ENCODE measurements around the gene ABCA2.

The ABCA2 gene, protein sequence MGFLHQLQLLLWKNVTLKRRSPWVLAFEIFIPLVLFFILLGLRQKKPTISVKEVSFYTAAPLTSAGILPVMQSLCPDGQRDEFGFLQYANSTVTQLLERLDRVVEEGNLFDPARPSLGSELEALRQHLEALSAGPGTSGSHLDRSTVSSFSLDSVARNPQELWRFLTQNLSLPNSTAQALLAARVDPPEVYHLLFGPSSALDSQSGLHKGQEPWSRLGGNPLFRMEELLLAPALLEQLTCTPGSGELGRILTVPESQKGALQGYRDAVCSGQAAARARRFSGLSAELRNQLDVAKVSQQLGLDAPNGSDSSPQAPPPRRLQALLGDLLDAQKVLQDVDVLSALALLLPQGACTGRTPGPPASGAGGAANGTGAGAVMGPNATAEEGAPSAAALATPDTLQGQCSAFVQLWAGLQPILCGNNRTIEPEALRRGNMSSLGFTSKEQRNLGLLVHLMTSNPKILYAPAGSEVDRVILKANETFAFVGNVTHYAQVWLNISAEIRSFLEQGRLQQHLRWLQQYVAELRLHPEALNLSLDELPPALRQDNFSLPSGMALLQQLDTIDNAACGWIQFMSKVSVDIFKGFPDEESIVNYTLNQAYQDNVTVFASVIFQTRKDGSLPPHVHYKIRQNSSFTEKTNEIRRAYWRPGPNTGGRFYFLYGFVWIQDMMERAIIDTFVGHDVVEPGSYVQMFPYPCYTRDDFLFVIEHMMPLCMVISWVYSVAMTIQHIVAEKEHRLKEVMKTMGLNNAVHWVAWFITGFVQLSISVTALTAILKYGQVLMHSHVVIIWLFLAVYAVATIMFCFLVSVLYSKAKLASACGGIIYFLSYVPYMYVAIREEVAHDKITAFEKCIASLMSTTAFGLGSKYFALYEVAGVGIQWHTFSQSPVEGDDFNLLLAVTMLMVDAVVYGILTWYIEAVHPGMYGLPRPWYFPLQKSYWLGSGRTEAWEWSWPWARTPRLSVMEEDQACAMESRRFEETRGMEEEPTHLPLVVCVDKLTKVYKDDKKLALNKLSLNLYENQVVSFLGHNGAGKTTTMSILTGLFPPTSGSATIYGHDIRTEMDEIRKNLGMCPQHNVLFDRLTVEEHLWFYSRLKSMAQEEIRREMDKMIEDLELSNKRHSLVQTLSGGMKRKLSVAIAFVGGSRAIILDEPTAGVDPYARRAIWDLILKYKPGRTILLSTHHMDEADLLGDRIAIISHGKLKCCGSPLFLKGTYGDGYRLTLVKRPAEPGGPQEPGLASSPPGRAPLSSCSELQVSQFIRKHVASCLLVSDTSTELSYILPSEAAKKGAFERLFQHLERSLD (N-terminal part only)

DNA sequence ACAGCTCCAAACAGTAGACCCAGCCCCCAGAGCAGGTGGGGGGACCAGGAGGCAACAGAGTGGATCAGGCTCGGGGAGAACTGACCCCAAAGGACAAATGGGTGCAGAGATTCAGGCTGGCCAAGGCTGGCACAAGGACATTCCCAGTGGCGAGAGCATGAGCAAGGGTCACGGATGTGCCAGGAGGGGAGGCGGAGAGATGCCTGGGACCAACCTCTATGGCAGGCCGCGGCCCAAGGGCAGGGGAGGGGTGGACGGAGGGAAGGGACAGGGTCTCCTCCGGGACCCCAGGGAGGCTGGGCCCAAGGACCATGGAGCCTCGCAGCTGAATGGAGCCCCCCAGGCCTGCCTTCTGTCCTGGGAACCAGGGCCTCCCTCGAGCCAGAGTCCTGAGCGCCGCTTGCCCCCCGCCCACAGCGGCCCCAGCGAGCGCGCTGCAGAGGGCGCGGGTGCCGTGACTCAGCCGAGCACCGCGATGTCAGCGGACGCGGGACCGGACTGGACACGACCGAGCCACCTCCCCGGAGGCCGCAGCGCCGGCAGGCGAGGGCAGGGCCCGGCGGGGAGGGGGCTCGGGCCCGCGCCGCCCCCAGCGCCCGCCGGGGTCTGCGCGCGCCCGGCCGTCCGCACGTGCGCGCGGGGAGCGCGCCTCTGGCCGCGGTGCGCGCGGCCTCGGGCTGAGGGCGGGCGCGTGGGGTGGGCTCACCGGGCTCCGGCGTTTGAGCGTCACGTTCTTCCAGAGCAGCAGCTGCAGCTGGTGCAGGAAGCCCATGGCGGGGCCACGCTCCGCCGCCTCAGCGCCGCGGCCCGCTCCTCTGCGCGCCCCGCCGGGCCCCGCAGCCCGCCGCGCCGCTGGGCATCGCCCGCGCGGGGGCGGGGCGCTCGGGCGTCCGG, at the start of gene ABCA2:
TSS of gene ABCA2 (minus strand) at position 869 of the 894 bp plus-strand sequence. CDS start at position 772, 97 bp downstream.
- peak within 1 kb of the TSS; percentile 46 for H3K4me3 ChIP-seq (ENCODE audit: low read depth, low read length)
- no peak for DNase-seq (ENCODE audit: low read depth)
- TF ChIP-seq, protein P1, sequence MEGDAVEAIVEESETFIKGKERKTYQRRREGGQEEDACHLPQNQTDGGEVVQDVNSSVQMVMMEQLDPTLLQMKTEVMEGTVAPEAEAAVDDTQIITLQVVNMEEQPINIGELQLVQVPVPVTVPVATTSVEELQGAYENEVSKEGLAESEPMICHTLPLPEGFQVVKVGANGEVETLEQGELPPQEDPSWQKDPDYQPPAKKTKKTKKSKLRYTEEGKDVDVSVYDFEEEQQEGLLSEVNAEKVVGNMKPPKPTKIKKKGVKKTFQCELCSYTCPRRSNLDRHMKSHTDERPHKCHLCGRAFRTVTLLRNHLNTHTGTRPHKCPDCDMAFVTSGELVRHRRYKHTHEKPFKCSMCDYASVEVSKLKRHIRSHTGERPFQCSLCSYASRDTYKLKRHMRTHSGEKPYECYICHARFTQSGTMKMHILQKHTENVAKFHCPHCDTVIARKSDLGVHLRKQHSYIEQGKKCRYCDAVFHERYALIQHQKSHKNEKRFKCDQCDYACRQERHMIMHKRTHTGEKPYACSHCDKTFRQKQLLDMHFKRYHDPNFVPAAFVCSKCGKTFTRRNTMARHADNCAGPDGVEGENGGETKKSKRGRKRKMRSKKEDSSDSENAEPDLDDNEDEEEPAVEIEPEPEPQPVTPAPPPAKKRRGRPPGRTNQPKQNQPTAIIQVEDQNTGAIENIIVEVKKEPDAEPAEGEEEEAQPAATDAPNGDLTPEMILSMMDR (IDR thresholded peaks at IDR 0.05; ENCODE audit: low read depth, low read length, missing control alignments) = no peak

DNA sequence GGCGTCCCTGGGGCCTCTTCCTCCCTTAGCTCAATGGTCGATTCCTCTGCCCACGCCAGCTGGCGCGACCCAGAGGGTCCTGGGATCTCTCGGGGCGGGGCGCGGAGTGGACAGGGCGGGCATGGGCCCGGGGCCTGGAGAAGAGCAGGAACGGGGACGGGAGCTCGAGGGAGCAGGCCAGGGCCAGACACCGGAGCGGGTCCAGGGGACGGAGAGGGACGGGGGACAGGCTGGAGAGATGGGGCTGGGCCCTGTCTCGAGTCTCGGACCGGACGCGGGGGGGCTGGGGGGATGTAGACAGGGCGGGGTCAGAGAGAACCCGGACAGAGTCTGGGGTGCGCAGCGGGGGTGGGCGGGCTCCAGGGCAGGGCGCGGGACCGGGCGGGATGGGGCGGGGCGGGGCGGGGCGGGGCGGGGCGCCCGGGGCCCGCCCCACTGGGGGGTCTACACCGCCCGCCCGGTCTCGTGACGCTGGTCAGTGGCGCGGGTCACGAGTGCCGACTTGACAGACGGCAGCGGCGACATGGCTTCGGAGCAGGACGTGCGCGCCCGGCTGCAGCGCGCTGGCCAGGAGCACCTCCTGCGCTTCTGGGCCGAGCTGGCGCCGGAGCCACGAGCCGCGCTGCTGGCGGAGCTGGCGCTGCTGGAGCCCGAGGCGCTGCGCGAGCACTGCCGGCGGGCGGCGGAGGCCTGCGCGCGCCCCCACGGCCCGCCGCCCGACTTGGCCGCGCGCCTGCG, 49.1 kb upstream of the ABCA2 start, which contains the start of gene UAP1L1:
TSS of gene UAP1L1 (plus strand) at position 508 of the 738 bp plus-strand sequence. CDS start at position 524, 16 bp downstream.
- TF ChIP-seq, protein P1 (IDR thresholded peaks at IDR 0.05; ENCODE audit: low read depth, low read length, missing control alignments) = no peak
- H3K4me3 ChIP-seq (ENCODE audit: low read depth, low read length) = peak within 1 kb of the TSS; percentile 86
- DNase-seq (ENCODE audit: low read depth) = no peak

DNA sequence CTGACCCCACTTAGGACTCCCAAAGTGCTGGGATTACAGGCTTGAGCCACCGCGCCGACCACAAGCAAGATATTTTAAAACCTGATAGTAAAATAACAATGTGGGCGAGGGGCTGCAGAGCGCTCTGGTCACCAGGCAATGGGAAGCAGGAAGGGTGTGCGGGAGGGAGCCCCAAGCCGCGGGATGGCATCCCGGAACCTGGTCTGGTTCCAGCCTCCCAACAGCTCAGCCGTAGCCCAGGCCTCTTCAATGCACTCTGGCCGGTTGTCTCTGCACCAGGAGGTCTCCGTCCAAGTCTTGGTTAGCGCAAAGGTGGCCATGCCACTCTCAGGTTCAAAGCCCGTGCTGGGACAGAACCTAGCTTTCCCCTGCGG, 48.6 kb upstream of the ABCA2 start:
- peak overlapping the region; percentile 48 for H3K4me3 ChIP-seq (ENCODE audit: low read depth, low read length)
- DNase-seq (ENCODE audit: low read depth) = no peak

DNA sequence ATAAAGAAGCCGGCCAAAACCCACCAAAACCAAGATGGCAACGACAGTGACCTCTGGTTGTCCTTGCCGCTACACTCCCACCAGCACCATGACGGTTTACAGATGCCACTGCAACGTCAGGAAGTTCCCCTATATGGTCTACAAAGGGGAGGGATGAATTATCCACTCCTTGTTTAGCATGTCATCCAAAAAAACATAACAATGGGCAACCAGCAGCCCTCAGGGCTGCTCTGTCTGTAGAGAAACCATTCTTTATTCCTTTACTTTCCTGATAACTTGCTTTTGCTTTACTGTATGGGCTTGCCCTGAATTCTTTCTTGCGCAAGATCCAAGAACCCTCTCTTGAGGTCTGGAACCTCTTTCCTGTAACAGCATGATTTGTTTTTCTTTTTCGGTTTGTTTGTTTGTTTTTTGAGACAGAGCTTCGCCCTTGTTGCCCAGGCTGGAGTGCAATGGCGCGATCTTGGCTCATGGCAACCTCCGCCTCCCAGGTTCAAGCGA, 47.3 kb upstream of the ABCA2 start:
- H3K4me3 ChIP-seq (ENCODE audit: low read depth, low read length) = no peak overlapping the region
- TF ChIP-seq, protein P1 (IDR thresholded peaks at IDR 0.05; ENCODE audit: low read depth, low read length, missing control alignments) = no peak
- DNase-seq (ENCODE audit: low read depth) = no peak

More for the DNA sequence above, 48.6 kb upstream of the ABCA2 start:
- TF ChIP-seq, protein P1 (IDR thresholded peaks at IDR 0.05; ENCODE audit: low read depth, low read length, missing control alignments) = no peak

DNA sequence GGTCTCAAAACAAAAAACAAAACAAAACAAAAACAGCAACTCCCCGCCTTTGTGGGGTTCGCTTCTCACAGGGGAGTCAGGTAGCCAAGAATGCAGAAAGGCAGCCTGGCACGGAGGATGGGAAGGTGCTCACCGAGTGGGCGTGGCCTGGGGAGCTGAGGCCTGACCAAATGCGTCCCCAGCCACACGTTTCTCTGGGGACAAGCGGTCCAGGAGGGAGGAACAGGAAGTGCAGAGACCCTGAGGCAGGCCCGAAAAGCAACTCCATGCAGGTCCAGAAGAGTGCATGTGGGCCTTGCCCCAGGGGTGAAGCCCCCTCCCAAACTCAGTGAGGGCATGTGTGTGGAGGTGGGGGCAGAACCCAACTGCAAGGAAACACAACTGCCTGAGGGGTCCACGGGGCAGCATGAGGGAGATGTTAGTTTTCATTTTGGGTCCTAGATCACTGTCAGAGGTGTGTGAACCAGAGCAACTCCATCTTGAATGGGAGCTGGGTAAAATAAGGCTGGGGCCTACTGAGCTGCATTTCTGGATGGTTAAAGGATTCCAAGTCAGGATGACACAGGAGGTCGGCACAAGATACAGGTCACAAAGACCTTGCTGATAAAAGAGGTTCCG, 46.7 kb upstream of the ABCA2 start:
- no peak for DNase-seq (ENCODE audit: low read depth)
- H3K4me3 ChIP-seq (ENCODE audit: low read depth, low read length) = no peak overlapping the region
- TF ChIP-seq, protein P1 (IDR thresholded peaks at IDR 0.05; ENCODE audit: low read depth, low read length, missing control alignments) = no peak
